ENCODE results near the gene NAV2.

Gene NAV2

GRCh38 chr11:20032577-20033260 lies 320.1 kb downstream of the NAV2 start:
- DNase-seq, result no peak

GRCh38 chr11:20033806-20034205 lies 321.2 kb downstream of the NAV2 start:
- no peak for DNase-seq

- DNase-seq, result no peak
Measured at GRCh38 chr11:20034941-20035340, 322.3 kb downstream of the NAV2 start.

- no peak for DNase-seq
Measured at GRCh38 chr11:20035375-20035700, 322.7 kb downstream of the NAV2 start.

GRCh38 chr11:20035701-20036601 lies 323.3 kb downstream of the NAV2 start:
- no peak for DNase-seq

- DNase-seq, result no peak
Measured at GRCh38 chr11:20036626-20037335, 324.1 kb downstream of the NAV2 start.

- no peak for DNase-seq
Measured at GRCh38 chr11:20037396-20038153, 324.9 kb downstream of the NAV2 start.

GRCh38 chr11:20038412-20038811 lies 325.8 kb downstream of the NAV2 start:
- no peak for DNase-seq

- DNase-seq, result no peak
Measured at GRCh38 chr11:20038972-20039371, 326.3 kb downstream of the NAV2 start.

- no peak for DNase-seq
Measured at GRCh38 chr11:20041499-20041898, 328.9 kb downstream of the NAV2 start.

- no peak for DNase-seq
Measured at GRCh38 chr11:20042045-20042639, 329.5 kb downstream of the NAV2 start.

- no peak for DNase-seq
Measured at GRCh38 chr11:20042811-20043341, 330.2 kb downstream of the NAV2 start.

GRCh38 chr11:20043992-20044391 lies 331.4 kb downstream of the NAV2 start:
- no peak for DNase-seq

GRCh38 chr11:20045098-20045688 lies 332.6 kb downstream of the NAV2 start:
- DNase-seq, result no peak

- no peak for DNase-seq
Measured at GRCh38 chr11:20046416-20046815, 333.8 kb downstream of the NAV2 start.

GRCh38 chr11:20047006-20047768 lies 334.6 kb downstream of the NAV2 start:
- no peak for DNase-seq

GRCh38 chr11:20047769-20048154 lies 335.1 kb downstream of the NAV2 start:
- no peak for DNase-seq

GRCh38 chr11:20048246-20048645 lies 335.6 kb downstream of the NAV2 start:
- no peak for DNase-seq

- no peak for DNase-seq
Measured at GRCh38 chr11:20048707-20049106, 336.1 kb downstream of the NAV2 start.

- no peak for DNase-seq
Measured at GRCh38 chr11:20049231-20049630, 336.6 kb downstream of the NAV2 start.

GRCh38 chr11:20050048-20050447 lies 337.4 kb downstream of the NAV2 start:
- no peak for DNase-seq

Data from CD4-positive, alpha-beta T cell treated with Interleukin-12 subunit alpha and Interleukin-12 subunit beta, for 1 hour (primary cell).